ENCODE results near the gene BLOC1S3. TPM values are rescaled to one million over a fixed set of nuclear protein-coding genes. Genes with fewer than 3 reads are reported as not detected.
"Not testable (repeated sequence)": the region's sequence is repeated elsewhere in the genome, so short reads cannot be mapped to it uniquely, and the experiment has no call there.

Gene BLOC1S3
- total RNA-seq, 1 donor, result 7.7 TPM

GRCh38 chr19:45222724-45223123, 44.1 kb downstream of the BLOC1S3 start:
- no peak overlapping the region for H3K4me3 ChIP-seq (ENCODE audit: low read depth, low read length)
- TF ChIP-seq, protein P1, sequence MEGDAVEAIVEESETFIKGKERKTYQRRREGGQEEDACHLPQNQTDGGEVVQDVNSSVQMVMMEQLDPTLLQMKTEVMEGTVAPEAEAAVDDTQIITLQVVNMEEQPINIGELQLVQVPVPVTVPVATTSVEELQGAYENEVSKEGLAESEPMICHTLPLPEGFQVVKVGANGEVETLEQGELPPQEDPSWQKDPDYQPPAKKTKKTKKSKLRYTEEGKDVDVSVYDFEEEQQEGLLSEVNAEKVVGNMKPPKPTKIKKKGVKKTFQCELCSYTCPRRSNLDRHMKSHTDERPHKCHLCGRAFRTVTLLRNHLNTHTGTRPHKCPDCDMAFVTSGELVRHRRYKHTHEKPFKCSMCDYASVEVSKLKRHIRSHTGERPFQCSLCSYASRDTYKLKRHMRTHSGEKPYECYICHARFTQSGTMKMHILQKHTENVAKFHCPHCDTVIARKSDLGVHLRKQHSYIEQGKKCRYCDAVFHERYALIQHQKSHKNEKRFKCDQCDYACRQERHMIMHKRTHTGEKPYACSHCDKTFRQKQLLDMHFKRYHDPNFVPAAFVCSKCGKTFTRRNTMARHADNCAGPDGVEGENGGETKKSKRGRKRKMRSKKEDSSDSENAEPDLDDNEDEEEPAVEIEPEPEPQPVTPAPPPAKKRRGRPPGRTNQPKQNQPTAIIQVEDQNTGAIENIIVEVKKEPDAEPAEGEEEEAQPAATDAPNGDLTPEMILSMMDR (IDR thresholded peaks at IDR 0.05; ENCODE audit: insufficient read depth, low read length), result no peak
- DNase-seq (ENCODE audit: low read depth), result no peak

GRCh38 chr19:45223879-45224278, 45.3 kb downstream of the BLOC1S3 start:
- TF ChIP-seq, protein P1 (IDR thresholded peaks at IDR 0.05; ENCODE audit: insufficient read depth, low read length), result no peak
- DNase-seq (ENCODE audit: low read depth), result no peak
- H3K4me3 ChIP-seq (ENCODE audit: low read depth, low read length), result no peak overlapping the region

GRCh38 chr19:45224645-45225044, 46.1 kb downstream of the BLOC1S3 start:
- no peak for DNase-seq (ENCODE audit: low read depth)
- TF ChIP-seq, protein P1 (IDR thresholded peaks at IDR 0.05; ENCODE audit: insufficient read depth, low read length), result no peak
- no peak overlapping the region for H3K4me3 ChIP-seq (ENCODE audit: low read depth, low read length)

- H3K4me3 ChIP-seq (ENCODE audit: low read depth, low read length); DNase-seq (ENCODE audit: low read depth): not testable (repeated sequence)
Observed at GRCh38 chr19:45229056-45229455, 50.5 kb downstream of the BLOC1S3 start.

Other genes starting within 250 kb of the BLOC1S3 start
- gene APOC4, start 236.5 kb upstream of the BLOC1S3 start, total RNA-seq (ENCODE audit: low replicate concordance), result not detected in 2 replicates
- gene APOC2, start 232.7 kb upstream of the BLOC1S3 start, total RNA-seq (ENCODE audit: low replicate concordance), result not detected in 2 replicates
- gene CLPTM1, start 223.4 kb upstream of the BLOC1S3 start, total RNA-seq (ENCODE audit: low replicate concordance), result 11.4 and 39.0 TPM in 2 replicates
- 3.4 and 5.9 TPM in 2 replicates for gene RELB, start 177.3 kb upstream of the BLOC1S3 start, total RNA-seq (ENCODE audit: low replicate concordance)
- 14.1 and 32.4 TPM in 2 replicates for gene CLASRP, start 139.7 kb upstream of the BLOC1S3 start, total RNA-seq (ENCODE audit: low replicate concordance)
- gene ZNF296, start 102.3 kb upstream of the BLOC1S3 start, total RNA-seq (ENCODE audit: low replicate concordance), result 0.27 TPM in 1 of 2 replicates, not detected in the other
- 12.6 and 16.0 TPM in 2 replicates for gene GEMIN7, start 99.5 kb upstream of the BLOC1S3 start, total RNA-seq (ENCODE audit: low replicate concordance)
- 28.0 and 179 TPM in 2 replicates for gene PPP1R37, start 85.6 kb upstream of the BLOC1S3 start, total RNA-seq (ENCODE audit: low replicate concordance)
- 0.25 and 0.36 TPM in 2 replicates for gene NKPD1, start 17.8 kb upstream of the BLOC1S3 start, total RNA-seq (ENCODE audit: low replicate concordance)
- 6.9 and 10.1 TPM in 2 replicates for gene TRAPPC6A, start 547 bp upstream of the BLOC1S3 start, total RNA-seq (ENCODE audit: low replicate concordance)
- under 0.01 TPM in 1 of 2 replicates, not detected in the other for gene EXOC3L2, start 66.6 kb downstream of the BLOC1S3 start, total RNA-seq (ENCODE audit: low replicate concordance)
- gene MARK4, start 72.5 kb downstream of the BLOC1S3 start, total RNA-seq (ENCODE audit: low replicate concordance), result 9.8 and 17.1 TPM in 2 replicates
- not detected in 2 replicates for gene CKM, start 144.1 kb downstream of the BLOC1S3 start, total RNA-seq (ENCODE audit: low replicate concordance)
- gene KLC3, start 162.0 kb downstream of the BLOC1S3 start, total RNA-seq (ENCODE audit: low replicate concordance), result not detected in 2 replicates
- 22.3 and 34.8 TPM in 2 replicates for gene ERCC2, start 191.8 kb downstream of the BLOC1S3 start, total RNA-seq (ENCODE audit: low replicate concordance)
- 1.3 and 2.8 TPM in 2 replicates for gene PPP1R13L, start 226.3 kb downstream of the BLOC1S3 start, total RNA-seq (ENCODE audit: low replicate concordance)
- 3.0 and 5.7 TPM in 2 replicates for gene POLR1G, start 227.9 kb downstream of the BLOC1S3 start, total RNA-seq (ENCODE audit: low replicate concordance)
- gene ERCC1, start 245.1 kb downstream of the BLOC1S3 start, total RNA-seq (ENCODE audit: low replicate concordance), result 109 and 111 TPM in 2 replicates

Measured in fibroblast of the aortic adventitia (primary cell).